ENCODE results near the gene GIMAP8. TPM values are rescaled to one million over a fixed set of nuclear protein-coding genes. Genes with fewer than 3 reads are reported as not detected.

Gene GIMAP8
- total RNA-seq, 1 donor: not detected

- Histone ChIP-seq H3K9me3 (ENCODE audit: low read depth, low read length) (no peaks in the 10 kb centered on the region), H2AFZ (ENCODE audit: low read length) (no peak overlapping the region), H3K79me2 (ENCODE audit: insufficient read depth, low read length) (no peaks in the 10 kb centered on the region), H3K4me1 (ENCODE audit: insufficient read depth, low read length) (peaks cover 10% of the 10 kb centered on the region), H4K20me1 (ENCODE audit: insufficient read depth, low read length) (no peaks in the 10 kb centered on the region), H3K27ac (ENCODE audit: low read depth, low read length) (no peak overlapping the region), H3K36me3 (ENCODE audit: insufficient read depth, low read length) (no peaks in the 10 kb centered on the region), H3K4me3 (ENCODE audit: insufficient read depth, low read length) (no peak overlapping the region), H3K27me3 (ENCODE audit: insufficient read depth, low read length) (no peaks in the 10 kb centered on the region), H3K4me2 (ENCODE audit: insufficient read depth, low read length) (no peak overlapping the region)
- TF ChIP-seq, protein P1, sequence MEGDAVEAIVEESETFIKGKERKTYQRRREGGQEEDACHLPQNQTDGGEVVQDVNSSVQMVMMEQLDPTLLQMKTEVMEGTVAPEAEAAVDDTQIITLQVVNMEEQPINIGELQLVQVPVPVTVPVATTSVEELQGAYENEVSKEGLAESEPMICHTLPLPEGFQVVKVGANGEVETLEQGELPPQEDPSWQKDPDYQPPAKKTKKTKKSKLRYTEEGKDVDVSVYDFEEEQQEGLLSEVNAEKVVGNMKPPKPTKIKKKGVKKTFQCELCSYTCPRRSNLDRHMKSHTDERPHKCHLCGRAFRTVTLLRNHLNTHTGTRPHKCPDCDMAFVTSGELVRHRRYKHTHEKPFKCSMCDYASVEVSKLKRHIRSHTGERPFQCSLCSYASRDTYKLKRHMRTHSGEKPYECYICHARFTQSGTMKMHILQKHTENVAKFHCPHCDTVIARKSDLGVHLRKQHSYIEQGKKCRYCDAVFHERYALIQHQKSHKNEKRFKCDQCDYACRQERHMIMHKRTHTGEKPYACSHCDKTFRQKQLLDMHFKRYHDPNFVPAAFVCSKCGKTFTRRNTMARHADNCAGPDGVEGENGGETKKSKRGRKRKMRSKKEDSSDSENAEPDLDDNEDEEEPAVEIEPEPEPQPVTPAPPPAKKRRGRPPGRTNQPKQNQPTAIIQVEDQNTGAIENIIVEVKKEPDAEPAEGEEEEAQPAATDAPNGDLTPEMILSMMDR (IDR thresholded peaks at IDR 0.05; ENCODE audit: extremely low read depth, low read depth, low read length): no peak
- no peak for DNase-seq (ENCODE audit: insufficient read length, low spot score, missing footprints)
Observed at GRCh38 chr7:150429699-150430098, 20.7 kb upstream of the GIMAP8 start.

GRCh38 chr7:150430465-150431085 is 19.9 kb upstream of the GIMAP8 start:
- Histone ChIP-seq H3K4me2 (ENCODE audit: insufficient read depth, low read length) (no peak overlapping the region), H3K4me1 (ENCODE audit: insufficient read depth, low read length) (peaks cover 10% of the 10 kb centered on the region), H2AFZ (ENCODE audit: low read length) (no peak overlapping the region), H3K79me2 (ENCODE audit: insufficient read depth, low read length) (no peaks in the 10 kb centered on the region), H3K36me3 (ENCODE audit: insufficient read depth, low read length) (no peaks in the 10 kb centered on the region), H3K9me3 (ENCODE audit: low read depth, low read length) (no peaks in the 10 kb centered on the region), H3K27me3 (ENCODE audit: insufficient read depth, low read length) (no peaks in the 10 kb centered on the region), H3K4me3 (ENCODE audit: insufficient read depth, low read length) (no peak overlapping the region), H3K27ac (ENCODE audit: low read depth, low read length) (no peak overlapping the region), H4K20me1 (ENCODE audit: insufficient read depth, low read length) (no peaks in the 10 kb centered on the region)
- TF ChIP-seq, protein P1 (IDR thresholded peaks at IDR 0.05; ENCODE audit: extremely low read depth, low read depth, low read length): no peak
- DNase-seq (ENCODE audit: insufficient read length, low spot score, missing footprints): no peak

- no peaks in the 10 kb centered on the region for H3K9me3 ChIP-seq (ENCODE audit: low read depth, low read length)
- TF ChIP-seq, protein P1 (IDR thresholded peaks at IDR 0.05; ENCODE audit: extremely low read depth, low read depth, low read length): no peak
- H2AFZ ChIP-seq (ENCODE audit: low read length): no peak overlapping the region
- no peaks in the 10 kb centered on the region for H3K27me3 ChIP-seq (ENCODE audit: insufficient read depth, low read length)
- no peak overlapping the region for H3K4me2 ChIP-seq (ENCODE audit: insufficient read depth, low read length)
- no peak overlapping the region for H3K27ac ChIP-seq (ENCODE audit: low read depth, low read length)
- H3K36me3 ChIP-seq (ENCODE audit: insufficient read depth, low read length): no peaks in the 10 kb centered on the region
- H4K20me1 ChIP-seq (ENCODE audit: insufficient read depth, low read length): no peaks in the 10 kb centered on the region
- no peak for DNase-seq (ENCODE audit: insufficient read length, low spot score, missing footprints)
- H3K4me3 ChIP-seq (ENCODE audit: insufficient read depth, low read length): no peak overlapping the region
- peaks cover 10% of the 10 kb centered on the region for H3K4me1 ChIP-seq (ENCODE audit: insufficient read depth, low read length)
- H3K79me2 ChIP-seq (ENCODE audit: insufficient read depth, low read length): no peaks in the 10 kb centered on the region
Observed at GRCh38 chr7:150431839-150432658, 18.4 kb upstream of the GIMAP8 start.

All from osteoblast (primary cell).